K562 (cell line): ENCODE measurements around the gene GCNT2. TPM values are rescaled to one million over a fixed set of nuclear protein-coding genes. Genes with fewer than 3 reads are reported as not detected.

Experiments
- DNMT1 ChIP-seq: fragments of 450-650 bp; IDR thresholded peaks from 2 replicates; pipeline ENCODE4 v1.6.1; 2016; ENCODE audit warnings: antibody characterized with exemption, mild to moderate bottlenecking
- GABPA ChIP-seq: fragments of 200-800 bp; sonication (Bioruptor generic); conservative IDR thresholded peaks from 2 replicates; pipeline ENCODE4 v1.6.1; 2016; ENCODE audit warnings: low read depth, missing genetic modification characterization, missing compliant biosample characterization
- HMBOX1 ChIP-seq: sonication (generic); IDR thresholded peaks from 2 replicates; pipeline ENCODE4 v1.6.1; 2016
- MNT ChIP-seq, 2 experiments: fragments of 450-650 bp; conservative IDR thresholded peaks; 2 replicates each; pipeline ENCODE4 v1.6.1; 2017; ENCODE audit warnings: mild to moderate bottlenecking in 2 of 2, moderate library complexity in 2 of 2
- PHTF2 ChIP-seq: fragments of 250-450 bp; sonication (Bioruptor Pico); IDR thresholded peaks from 2 replicates; pipeline ENCODE4 v1.5.0; 2021; ENCODE audit warnings: mild to moderate bottlenecking
- POLR2B ChIP-seq: fragments of 450-650 bp; IDR thresholded peaks from 2 replicates; pipeline ENCODE4 v1.6.1; 2018; ENCODE audit warnings: low read depth; ENCODE audit not compliant: partially characterized antibody
- PRDM10 ChIP-seq: fragments of 450-650 bp; IDR thresholded peaks from 2 replicates; pipeline ENCODE4 v1.6.1; 2018; ENCODE audit not compliant: partially characterized antibody
- SRSF1 ChIP-seq: fragments of 200-400 bp; formaldehyde crosslinking; IDR thresholded peaks from 2 replicates; pipeline ENCODE4 v1.6.1; 2017; ENCODE audit warnings: mild to moderate bottlenecking, low read depth, low read length, moderate library complexity
- ZBTB40 ChIP-seq, 2 experiments: fragments of 450-650 bp in 1 of 2; sonication (generic) in 1 of 2; formaldehyde crosslinking in 1 of 2; IDR thresholded peaks; 2 replicates each; pipeline versions ENCODE4 v1.7.1 to v1.9.0; 2016 to 2022; ENCODE audit warnings: inconsistent platforms in 1 of 2, mild to moderate bottlenecking in 1 of 2, missing genetic modification reagents in 1 of 2
- ZSCAN32 ChIP-seq: fragments of 450-650 bp; formaldehyde crosslinking; IDR thresholded peaks from 2 replicates; pipeline ENCODE4 v1.4.0; 2020; ENCODE audit warnings: mild to moderate bottlenecking, moderate library complexity
- polyA plus RNA-seq, 8 experiments: library from polyadenylated mRNA; depleted of rRNA in 4 of 8; stranded (reverse) in 5 of 8; unstranded in 3 of 8; fragments of >200 nt; fragmentation: Nextera tagmentation in 2 of 8; fragmentation: Illumina TruSeq in 1 of 8; extraction: Ambion mirVana in 2 of 8; extraction: Trizol in 1 of 8; gene quantifications; 2 replicates each; pipeline versions ENCODE4 v1.2.1 to v1.2.3, GENCODE V29; 2011 to 2014; ENCODE audit warnings: inconsistent platforms in 1 of 8, missing spikeins in 1 of 8
- total RNA-seq, 7 experiments: library from RNA; depleted of rRNA in 6 of 7; stranded (reverse); fragments of >200 nt in 6 of 7; fragmentation: Illumina TruSeq in 2 of 7; extraction: Trizol in 2 of 7; gene quantifications; 2 replicates each; pipeline versions ENCODE4 v1.2.1 to v1.2.3, GENCODE V29; 2011 to 2021; ENCODE audit warnings: low replicate concordance in 1 of 7

Gene GCNT2
- total and polyA plus RNA-seq, 9 of the 15 experiments (the other 6 are each of a cell fraction or from before 2014, with no cell fraction given): 0.78 to 2.6 (median 1.6) TPM

DNA sequence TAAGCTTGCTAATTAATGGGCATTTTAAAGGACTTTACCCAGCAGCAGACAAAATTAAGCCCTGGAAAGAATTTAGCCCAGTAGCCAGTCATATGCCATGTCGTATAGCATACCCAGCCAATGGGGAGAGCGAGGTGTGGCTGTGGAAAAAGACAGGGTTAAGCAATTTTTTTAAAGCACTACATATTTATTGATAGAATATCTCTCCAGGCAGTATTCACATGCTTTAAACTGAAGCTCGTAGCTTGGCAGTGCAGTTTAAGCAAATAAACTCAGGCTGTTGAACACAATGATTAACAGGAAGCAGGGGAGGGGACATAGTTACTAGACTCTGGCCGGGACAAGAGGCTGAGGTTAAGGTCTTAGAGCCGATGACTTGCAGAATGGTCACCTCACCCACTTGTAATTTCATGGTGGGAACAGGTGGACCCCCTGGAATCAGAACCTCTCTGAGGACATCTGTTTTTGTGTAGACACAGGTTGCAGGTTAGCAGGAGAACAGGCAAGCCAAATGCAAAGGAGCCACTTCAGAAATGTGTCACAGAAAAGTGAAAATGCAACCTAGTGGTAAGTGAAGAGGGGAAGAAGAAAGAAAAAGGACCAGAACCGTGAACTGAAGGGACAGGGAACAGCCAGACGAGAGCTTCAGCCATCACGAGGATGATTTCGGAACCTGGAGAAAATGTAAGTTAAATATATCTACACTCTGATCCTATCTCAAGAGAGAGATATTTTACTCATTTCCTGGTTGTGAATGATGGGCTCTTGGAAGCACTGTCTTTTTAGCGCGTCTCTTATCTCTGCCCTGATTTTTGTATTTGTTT is 7.2 kb downstream of the GCNT2 start (continued):
- TF ChIP-seq ZBTB40 (IDR thresholded peaks at IDR 0.05): no peak
- no peak for TF ChIP-seq ZBTB40 (CRISPR knock-in tag; IDR thresholded peaks at IDR 0.05)
- TF ChIP-seq DNMT1: no peak
- no peak for TF ChIP-seq SRSF1
- no peak for TF ChIP-seq PHTF2 (CRISPR knock-in tag)
- TF ChIP-seq HMBOX1: peak; percentile 60; the same call in 1 of the 2 replicates
- no peak for TF ChIP-seq POLR2B
- TF ChIP-seq MNT (conservative IDR thresholded peaks at IDR 0.05): no peak
- no peak for TF ChIP-seq GABPA
- no peak for TF ChIP-seq ZSCAN32
- TF ChIP-seq PRDM10: no peak
